Eye (tissue), 1 donor: ENCODE data around the gene ETV2.
"Not testable (repeated sequence)": the region's sequence is repeated elsewhere in the genome, so short reads cannot be mapped to it uniquely, and the experiment has no call there.

Experiments
- DNase-seq: peaks from one replicate; pipeline ENCODE4 v3.0.0-alpha.2; 2015

ETV2 gene

DNA sequence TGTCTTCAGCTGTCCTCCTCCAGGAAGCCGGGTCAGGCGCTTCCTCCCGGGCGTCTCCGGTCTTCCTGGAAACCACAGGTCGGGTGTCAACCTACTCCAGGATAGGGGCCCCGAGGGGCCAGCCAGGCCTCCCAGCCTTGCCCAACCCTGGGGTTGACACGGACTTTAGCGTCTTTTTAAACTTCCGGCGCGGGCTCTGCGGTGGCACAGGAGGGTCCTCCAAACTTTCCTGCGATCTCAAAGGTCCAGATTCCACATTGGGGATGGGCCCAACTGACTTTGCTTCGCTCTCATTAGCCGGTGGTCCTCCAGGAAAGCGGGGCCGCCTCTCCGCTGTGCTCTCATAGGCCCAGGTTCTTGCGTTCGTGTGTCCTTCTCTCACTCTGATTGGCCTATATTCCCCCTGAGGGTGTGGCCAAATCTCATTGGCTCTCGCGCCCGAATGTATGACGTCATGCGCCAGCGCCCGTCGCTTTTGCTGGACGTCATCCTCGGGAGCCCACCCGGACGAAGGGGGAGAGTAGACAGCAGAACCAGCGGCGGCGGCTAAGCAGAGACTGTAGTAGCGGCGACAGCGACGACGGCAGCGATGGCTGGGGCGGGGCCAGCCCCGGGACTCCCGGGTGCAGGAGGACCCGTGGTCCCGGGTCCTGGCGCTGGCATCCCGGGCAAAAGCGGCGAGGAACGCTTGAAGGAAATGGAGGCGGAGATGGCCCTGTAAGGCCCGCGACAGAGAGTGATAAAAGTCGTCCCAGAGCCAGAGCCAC is 12.8 kb upstream of the ETV2 start, which contains the start of gene RBM42:
TSS of gene RBM42 (plus strand) at position 472 of the 767 bp plus-strand sequence. CDS start at position 590, 118 bp downstream.
- DNase-seq: peak; percentile 100

DNA sequence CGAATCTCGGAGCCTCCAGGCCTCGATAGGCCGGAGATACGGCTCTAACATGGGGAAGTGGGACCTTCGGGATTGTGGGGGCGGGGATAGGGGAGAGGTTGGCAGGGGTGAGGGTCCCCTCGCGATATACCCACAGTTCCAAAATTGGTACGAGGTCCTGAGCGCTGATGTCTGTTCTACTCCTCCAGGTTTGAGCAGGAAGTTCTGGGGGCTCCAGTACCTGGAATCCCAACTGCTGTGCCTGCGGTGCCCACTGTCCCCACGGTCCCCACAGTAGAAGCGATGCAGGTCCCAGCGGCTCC is 12.3 kb upstream of the ETV2 start:
- DNase-seq: no peak

- no peak for DNase-seq
These were observed 7.7 kb upstream of the ETV2 start for GRCh38 chr19:35633727-35634440.

DNA sequence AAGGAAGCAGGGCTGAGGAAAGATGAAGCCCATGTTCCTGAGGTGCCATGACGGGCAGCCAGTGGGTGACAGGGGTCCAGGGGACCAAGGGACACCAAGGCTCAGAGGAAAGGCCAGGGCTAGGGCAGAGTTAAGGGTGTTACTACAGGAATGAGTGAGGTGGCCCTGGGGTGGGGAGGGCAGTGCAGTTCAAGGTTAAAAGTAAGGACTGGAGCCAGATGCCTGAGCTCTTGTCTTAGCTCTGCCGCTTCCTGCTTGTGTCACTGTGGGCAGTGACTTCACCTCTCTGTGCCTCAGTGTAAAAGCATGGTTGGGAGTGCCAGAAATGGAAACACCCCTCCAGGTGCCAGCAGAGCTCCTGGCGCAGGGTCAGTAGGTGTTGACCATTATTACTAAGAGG is 4.9 kb upstream of the ETV2 start:
- no peak for DNase-seq

DNA sequence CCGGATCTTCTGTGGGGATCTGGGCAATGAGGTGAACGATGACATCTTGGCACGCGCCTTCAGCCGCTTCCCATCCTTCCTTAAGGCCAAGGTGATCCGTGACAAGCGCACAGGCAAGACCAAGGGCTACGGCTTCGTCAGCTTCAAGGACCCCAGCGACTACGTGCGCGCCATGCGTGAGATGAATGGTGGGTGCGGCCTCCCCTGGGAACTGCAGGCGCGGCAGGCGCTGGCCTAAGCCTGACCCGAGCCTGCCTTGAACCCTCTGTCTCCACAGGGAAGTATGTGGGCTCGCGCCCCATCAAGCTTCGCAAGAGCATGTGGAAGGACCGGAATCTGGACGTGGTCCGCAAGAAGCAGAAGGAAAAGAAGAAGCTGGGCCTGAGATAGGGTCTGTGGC is 4.4 kb upstream of the ETV2 start:
- no peak for DNase-seq

DNA sequence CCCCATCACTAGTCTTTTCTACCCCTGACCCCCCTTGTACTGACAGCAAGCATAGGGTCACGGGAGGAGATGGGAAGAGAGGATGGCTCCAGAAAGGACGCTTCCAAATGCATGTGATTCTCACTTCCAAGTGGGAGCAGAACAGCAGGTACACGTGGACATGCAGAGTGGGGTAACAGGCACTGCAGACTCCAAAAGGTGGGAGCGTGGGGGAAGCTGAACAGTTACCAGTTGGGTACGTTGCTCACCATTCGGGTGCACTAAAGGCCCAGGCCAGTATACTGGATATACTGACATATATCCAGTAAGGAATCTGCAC is 2.3 kb upstream of the ETV2 start:
- no peak for DNase-seq

- no peak for DNase-seq
These were observed 1.7 kb upstream of the ETV2 start for GRCh38 chr19:35639863-35640262.

GRCh38 chr19:35642312-35642711 is 767 bp downstream of the ETV2 start:
- no peak for DNase-seq

DNA sequence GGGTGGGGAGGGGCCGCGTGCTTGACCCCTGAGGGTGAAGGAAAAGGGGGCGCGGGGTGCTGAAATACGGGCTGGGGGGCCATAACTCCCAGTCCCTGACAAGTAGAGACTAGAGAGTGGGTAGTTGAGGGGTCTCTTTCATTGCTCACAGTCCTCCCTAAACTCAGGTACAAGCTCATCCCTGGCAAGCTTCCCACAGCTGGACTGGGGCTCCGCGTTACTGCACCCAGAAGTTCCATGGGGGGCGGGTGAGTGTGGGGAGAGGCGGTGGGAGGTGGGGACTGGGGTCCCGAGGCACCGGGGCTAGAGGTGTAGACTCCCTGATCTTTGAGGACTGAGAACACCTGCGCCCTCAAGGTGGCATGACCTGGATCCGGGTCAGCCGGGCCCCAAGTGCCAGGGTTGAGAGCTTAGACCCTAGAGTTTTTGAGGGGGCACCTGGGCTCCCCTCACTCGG is 1.3 kb downstream of the ETV2 start:
- no peak for DNase-seq

- DNase-seq: peak; percentile 94
These were observed 2.0 kb downstream of the ETV2 start for GRCh38 chr19:35643255-35644205.

GRCh38 chr19:35644206-35644986 is 2.9 kb downstream of the ETV2 start:
- peak; percentile 90 for DNase-seq

- DNase-seq: peak; percentile 85
These were observed 3.6 kb downstream of the ETV2 start for GRCh38 chr19:35644987-35645679.

- no peak for DNase-seq
These were observed 4.4 kb downstream of the ETV2 start for GRCh38 chr19:35645680-35646511.

- peak; percentile 98 for DNase-seq
These were observed 6.7 kb downstream of the ETV2 start, which contains the start of gene COX6B1 for GRCh38 chr19:35648017-35648961. Gene COX6B1, plus strand, starts transcription at chr19:35648323. Its CDS starts 2,921 bp downstream, at chr19:35651244.

DNA sequence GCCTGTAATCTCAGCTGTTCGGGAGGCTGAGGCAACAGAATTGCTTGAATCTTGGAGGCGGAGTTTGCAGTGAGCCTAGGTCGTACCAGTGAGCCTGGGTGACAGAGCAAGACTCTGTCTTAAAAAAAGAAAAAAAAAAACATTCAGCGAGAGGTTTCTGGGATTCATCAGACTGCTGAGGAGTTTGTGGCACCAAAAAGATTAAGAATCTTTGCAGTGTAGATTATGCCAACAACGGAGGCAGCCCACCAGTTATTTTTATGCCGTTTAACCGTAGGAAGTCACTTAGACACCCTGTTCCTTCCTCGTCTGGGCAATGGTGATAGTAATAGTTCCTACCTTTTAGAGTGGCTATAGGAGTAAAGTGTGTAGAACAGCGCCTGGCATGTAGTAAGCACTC is 9.0 kb downstream of the ETV2 start:
- no peak for DNase-seq

- DNase-seq: not testable (repeated sequence)
These were observed 13.3 kb downstream of the ETV2 start for GRCh38 chr19:35654828-35655227.

GRCh38 chr19:35655600-35655999 is 14.1 kb downstream of the ETV2 start:
- no peak for DNase-seq

GRCh38 chr19:35656700-35657099 is 15.2 kb downstream of the ETV2 start:
- DNase-seq: no peak

GRCh38 chr19:35657904-35658700 is 16.6 kb downstream of the ETV2 start:
- DNase-seq: no peak
